Omental fat pad (tissue), 4 donors: ENCODE measurements around the gene GPR25. TPM values are rescaled to one million over a fixed set of nuclear protein-coding genes. Genes with fewer than 3 reads are reported as not detected.

ENCODE experiments used
- ATAC-seq: fragments of 150-250 bp; one replicate; pipeline ENCODE4 v1.9.1; 2016; ENCODE audit warnings: mild to moderate bottlenecking, moderate library complexity; ENCODE audit not compliant: low FRiP score
- DNase-seq: peaks from one replicate; pipeline ENCODE4 v3.0.0-alpha.2; 2019; ENCODE audit warnings: low spot score
- CTCF ChIP-seq, 3 donors: fragments of 450-650 bp; IDR thresholded peaks; one replicate each; pipeline ENCODE4 v1.5.1; 2016 to 2017; ENCODE audit warnings: antibody characterized with exemption in 3 of 3, mild to moderate bottlenecking in 3 of 3, moderate library complexity in 2 of 3
- total RNA-seq, 4 donors: library from RNA; depleted of rRNA; stranded (reverse); fragments of >200 nt; gene quantifications; one replicate each; pipeline ENCODE4 v1.1.0, GENCODE V29; 2016

GPR25 gene
- total RNA-seq, 4 donors from 2014 or later: not detected

GRCh38 chr1:200845360-200845759 is 27.4 kb upstream of the GPR25 start:
- ATAC-seq (no peak), DNase-seq (no peak)
- TF ChIP-seq CTCF (IDR thresholded peaks at IDR 0.05): no peak

DNA sequence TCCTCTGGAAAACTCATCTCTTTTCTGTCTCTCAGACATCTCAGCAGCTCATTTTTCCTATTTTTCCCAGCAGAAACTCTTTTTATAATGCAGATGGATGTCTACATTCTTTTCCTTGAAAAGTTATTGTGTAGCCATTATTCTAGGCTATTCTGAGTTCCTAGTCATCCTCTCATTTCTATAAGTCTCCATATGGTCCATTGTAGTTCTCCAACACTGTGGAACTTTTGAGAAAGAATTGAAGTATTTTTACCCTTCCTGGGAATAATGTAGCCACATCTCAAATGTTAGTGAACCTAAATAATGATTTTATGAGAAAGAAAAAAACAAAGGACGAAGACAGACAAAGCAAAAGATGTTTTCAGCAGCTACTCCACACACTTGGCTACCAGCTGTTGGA is 26.4 kb upstream of the GPR25 start:
- no peak for ATAC-seq
- TF ChIP-seq CTCF (IDR thresholded peaks at IDR 0.05): no peak
- DNase-seq: no peak

GRCh38 chr1:200849430-200849829 is 23.4 kb upstream of the GPR25 start:
- ATAC-seq (no peak), DNase-seq (no peak)
- TF ChIP-seq CTCF (IDR thresholded peaks at IDR 0.05): no peak

DNA sequence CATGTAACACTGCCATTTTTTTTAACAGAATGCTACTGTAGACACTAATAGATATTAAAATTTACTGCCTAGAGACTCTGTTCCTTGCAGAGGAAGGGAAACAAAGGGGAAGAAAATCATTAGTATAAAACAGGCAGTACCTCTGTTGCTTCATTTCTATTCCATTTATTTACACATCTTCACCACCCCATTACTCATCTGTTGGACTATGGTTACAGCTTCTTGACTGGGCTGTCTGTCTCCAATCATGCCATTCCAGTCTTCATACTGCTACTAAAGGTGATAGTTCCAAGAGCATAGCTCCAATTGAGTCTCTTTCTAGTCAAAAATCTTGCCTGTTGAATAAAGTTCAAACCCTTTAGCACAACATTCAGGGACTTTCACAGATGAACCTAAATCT is 22.2 kb upstream of the GPR25 start:
- TF ChIP-seq CTCF (IDR thresholded peaks at IDR 0.05): no peak
- ATAC-seq (no peak), DNase-seq (no peak)

DNA sequence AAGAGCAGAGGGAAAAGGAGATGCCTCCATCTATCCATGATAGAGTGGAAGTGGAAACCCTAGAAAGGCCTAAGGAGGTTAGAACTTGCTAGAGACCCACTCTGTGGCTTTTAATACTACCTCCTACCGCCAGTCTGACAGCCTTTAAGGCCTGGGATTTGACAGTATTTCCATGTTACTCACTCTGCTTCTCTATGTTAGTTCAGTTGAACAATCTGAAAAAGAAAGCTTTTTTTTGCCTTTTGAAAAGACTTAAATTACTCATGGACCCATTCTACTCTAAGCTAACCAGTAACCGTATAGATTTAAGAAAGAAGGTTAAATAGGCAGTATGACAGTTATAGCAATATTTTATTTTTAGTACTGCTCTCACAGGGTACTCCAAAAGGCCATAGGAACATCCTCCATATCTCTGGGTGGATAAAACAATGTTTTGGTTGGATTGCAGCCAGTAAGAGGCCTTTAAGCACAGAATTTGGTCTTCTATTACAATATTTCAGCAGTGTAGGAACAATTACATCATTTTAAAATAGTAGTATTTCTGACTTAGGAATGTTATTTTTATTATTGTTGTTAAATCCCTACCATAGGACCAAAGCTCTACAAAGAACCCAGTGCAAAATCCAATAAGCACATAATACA is 15.9 kb upstream of the GPR25 start:
- TF ChIP-seq CTCF (IDR thresholded peaks at IDR 0.05): no peak
- ATAC-seq (no peak), DNase-seq (no peak)

- DNase-seq (no peak), ATAC-seq (no peak)
- TF ChIP-seq CTCF (IDR thresholded peaks at IDR 0.05): no peak
Observed at GRCh38 chr1:200857804-200858203, 15.0 kb upstream of the GPR25 start.

DNA sequence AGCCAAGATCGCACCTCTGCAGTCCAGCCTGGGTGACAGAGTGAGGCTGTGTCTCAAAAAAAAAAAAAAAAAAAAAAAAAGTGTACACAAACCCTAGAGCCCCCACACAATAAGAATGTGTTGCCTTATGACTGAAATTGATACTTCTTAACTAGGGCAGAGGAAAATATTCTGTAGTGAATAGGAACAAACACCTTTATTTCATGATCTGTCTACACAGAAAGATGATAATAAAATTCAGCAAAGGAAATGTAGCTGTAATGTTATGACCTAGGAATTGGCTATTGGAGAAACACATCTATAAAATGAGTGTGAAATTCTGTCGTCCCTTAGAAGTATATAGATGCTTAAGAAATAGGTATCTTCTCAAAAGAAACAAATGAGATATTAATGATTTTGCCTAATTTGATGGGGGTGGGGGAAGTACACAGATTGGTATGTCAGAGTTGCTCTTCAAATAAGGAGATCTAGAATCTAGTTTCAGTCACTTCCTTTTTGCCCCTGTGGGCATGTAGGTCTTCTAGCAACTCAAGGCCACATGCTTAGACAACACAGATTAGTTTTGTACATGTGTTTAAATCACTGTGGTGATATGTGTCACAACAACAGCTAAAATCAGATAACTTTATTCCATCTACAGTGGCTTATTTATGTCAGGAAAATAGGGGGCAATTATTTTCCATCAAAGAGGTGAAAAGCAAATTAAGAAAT is 10.7 kb upstream of the GPR25 start:
- ATAC-seq: no peak

More for the DNA sequence above, 10.7 kb upstream of the GPR25 start:
- no peak for TF ChIP-seq CTCF (IDR thresholded peaks at IDR 0.05)
- DNase-seq: no peak
